ENCODE results near the gene GNE.

- TF ChIP-seq CTCF (IDR thresholded peaks at IDR 0.05) (no peak), POLR2A (IDR thresholded peaks at IDR 0.05) (no peak)
Observed at GRCh38 chr9:36213387-36213786, 44.9 kb downstream of the GNE start.
